ENCODE measurements around the gene DMD.

DNA sequence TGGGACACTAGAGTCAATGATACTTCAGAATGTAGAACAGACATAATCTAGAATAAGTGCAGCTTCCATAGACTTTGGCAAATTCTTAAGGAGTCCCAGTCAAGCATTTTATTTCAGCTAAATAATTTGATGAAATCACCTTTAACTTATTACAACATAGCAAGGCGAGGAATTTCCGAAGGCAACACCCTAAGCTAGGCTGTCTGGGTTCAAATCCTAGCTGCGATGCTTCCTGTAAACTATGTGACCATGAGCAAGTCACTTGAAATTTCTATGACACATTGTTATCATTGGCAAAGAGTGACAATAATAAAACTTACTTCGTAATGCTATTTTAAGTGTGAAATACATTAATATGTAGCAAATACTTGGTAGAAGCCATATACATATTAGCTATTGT lies 679.1 kb downstream of the DMD start:
- TF ChIP-seq POLR2A (IDR thresholded peaks at IDR 0.05), result no peak
- TF ChIP-seq EP300 (IDR thresholded peaks at IDR 0.05), result no peak

Measured in sigmoid colon (tissue), 4 donors.